Activated CD4-positive, alpha-beta T cell treated with anti-CD3 and anti-CD28 coated beads for 48 hours (primary cell): ENCODE data around the gene EXOC5.
"Not testable (repeated sequence)": the region's sequence is repeated elsewhere in the genome, so short reads cannot be mapped to it uniquely, and the experiment has no call there.

Experiments
- DNase-seq: peaks from one replicate; pipeline ENCODE4 v3.0.0-alpha.2; 2020

The EXOC5 gene

GRCh38 chr14:57268161-57269069 lies at the start of gene EXOC5, which contains the start of gene AP5M1:
TSS of gene EXOC5 (minus strand) at chr14:57268905. CDS start at chr14:57268648, 257 bp downstream.
TSS of gene AP5M1 (plus strand) at chr14:57268971. CDS start at chr14:57269315, 344 bp downstream.
- DNase-seq: peak; percentile 94

GRCh38 chr14:57317248-57317833 lies 48.6 kb upstream of the EXOC5 start:
- peak; percentile 81 for DNase-seq

- peak; percentile 5 for DNase-seq
These were observed 45.8 kb upstream of the EXOC5 start for GRCh38 chr14:57314396-57315089.

- DNase-seq: no peak
These were observed 34.2 kb upstream of the EXOC5 start for GRCh38 chr14:57302883-57303282.

- DNase-seq: no peak
These were observed 30.8 kb upstream of the EXOC5 start for GRCh38 chr14:57299511-57299910.

GRCh38 chr14:57297852-57298251 lies 29.1 kb upstream of the EXOC5 start:
- DNase-seq: no peak

- DNase-seq: no peak
These were observed 26.5 kb upstream of the EXOC5 start for GRCh38 chr14:57295239-57295638.

- no peak for DNase-seq
These were observed 25.4 kb upstream of the EXOC5 start for GRCh38 chr14:57293866-57294837.

- no peak for DNase-seq
These were observed 23.3 kb upstream of the EXOC5 start for GRCh38 chr14:57291692-57292647.

- no peak for DNase-seq
These were observed 22.0 kb upstream of the EXOC5 start for GRCh38 chr14:57290751-57291150.

GRCh38 chr14:57287745-57288144 lies 19.0 kb upstream of the EXOC5 start:
- no peak for DNase-seq

- no peak for DNase-seq
These were observed 8.4 kb upstream of the EXOC5 start for GRCh38 chr14:57277062-57277461.

- DNase-seq: no peak
These were observed 6.4 kb upstream of the EXOC5 start for GRCh38 chr14:57275023-57275664.

- no peak for DNase-seq
These were observed 5.8 kb upstream of the EXOC5 start for GRCh38 chr14:57274551-57274950.

- DNase-seq: no peak
These were observed 4.5 kb upstream of the EXOC5 start for GRCh38 chr14:57273236-57273635.

GRCh38 chr14:57266065-57266464 lies 2.6 kb downstream of the EXOC5 start:
- DNase-seq: no peak

- no peak for DNase-seq
These were observed 6.6 kb downstream of the EXOC5 start for GRCh38 chr14:57262117-57262516.

- no peak for DNase-seq
These were observed 7.1 kb downstream of the EXOC5 start for GRCh38 chr14:57261604-57262003.

GRCh38 chr14:57259672-57260071 lies 9.0 kb downstream of the EXOC5 start:
- no peak for DNase-seq

GRCh38 chr14:57258221-57258620 lies 10.5 kb downstream of the EXOC5 start:
- DNase-seq: not testable (repeated sequence)

- DNase-seq: no peak
These were observed 13.8 kb downstream of the EXOC5 start for GRCh38 chr14:57254884-57255283.
